HG02798 (cell line): Measurements from ENCODE around the gene LNX2.

Experiments
- ATAC-seq: cut with Tn5 transposase; IDR thresholded peaks from one replicate; pipeline ENCODE4 v1.9.1; 2021; ENCODE audit warnings: mild to moderate bottlenecking; ENCODE audit not compliant: unreplicated experiment, poor library complexity

LNX2 gene

GRCh38 chr13:27523346-27524073 is 96.8 kb downstream of the LNX2 start:
- no peak for ATAC-seq

- no peak for ATAC-seq
Measured at GRCh38 chr13:27522847-27523246, 97.5 kb downstream of the LNX2 start.

- no peak for ATAC-seq
Measured at GRCh38 chr13:27516103-27516502, 104.2 kb downstream of the LNX2 start.

- ATAC-seq: no peak
Measured at GRCh38 chr13:27510082-27510481, 110.2 kb downstream of the LNX2 start.

- no peak for ATAC-seq
Measured at GRCh38 chr13:27508802-27509201, 111.5 kb downstream of the LNX2 start.

GRCh38 chr13:27505792-27506191 is 114.5 kb downstream of the LNX2 start:
- ATAC-seq: no peak

- no peak for ATAC-seq
Measured at GRCh38 chr13:27504868-27505194, 115.5 kb downstream of the LNX2 start.

GRCh38 chr13:27504128-27504867 is 116.0 kb downstream of the LNX2 start:
- no peak for ATAC-seq

GRCh38 chr13:27500806-27501534 is 119.4 kb downstream of the LNX2 start:
- no peak for ATAC-seq

- ATAC-seq: no peak
Measured at GRCh38 chr13:27497563-27498230, 122.6 kb downstream of the LNX2 start.

GRCh38 chr13:27496536-27497273 is 123.6 kb downstream of the LNX2 start:
- no peak for ATAC-seq

- ATAC-seq: no peak
Measured at GRCh38 chr13:27496006-27496405, 124.3 kb downstream of the LNX2 start.
